Endothelial cell of umbilical vein (primary cell): ENCODE measurements around the gene ANKRD62. TPM values are rescaled to one million over a fixed set of nuclear protein-coding genes. Genes with fewer than 3 reads are reported as not detected.

Source experiments
- BruUV-seq: library from RNA; stranded (reverse); fragments of 400-500 nt; replicated peaks from 2 replicates; lab custom pipeline; 2021; lab: Mats Ljungman, UMichigan
- CTCF ChIA-PET: fragments of 300-600, 350-600 bp; sonication (Branson Sonifier 250); formaldehyde crosslinking; loops from one replicate; lab custom pipeline; 2021; ENCODE audit warnings: antibody characterized with exemption, inconsistent platforms; lab: Charles Lee
- POLR2A ChIA-PET: fragments of 300-600, 350-600 bp; sonication (Branson Sonifier 250); formaldehyde crosslinking; loops from one replicate; lab custom pipeline; 2021; ENCODE audit warnings: antibody characterized with exemption, inconsistent platforms; lab: Charles Lee
- DNase-seq: peaks from one replicate; pipeline ENCODE4 v3.0.0-alpha.2; 2011; ENCODE audit warnings: low read depth, low spot score
- FAIRE-seq: peaks from 2 replicates; lab custom pipeline; 2011; peaks lifted over from hg19 to GRCh38; lab: Jason Lieb, UNC
- H2AFZ ChIP-seq: 2 replicates; pipeline ENCODE4 v1.6.0; 2012; ENCODE audit warnings: low read depth, low read length, control low read depth, inconsistent platforms
- H3K27ac ChIP-seq: 2 replicates; pipeline ENCODE4 v1.5.1; 2011; ENCODE audit warnings: low read depth, mild to moderate bottlenecking, control low read depth, low read length, moderate library complexity; ENCODE audit not compliant: insufficient read depth
- H3K27me3 ChIP-seq, 2 experiments: 2 replicates each; pipeline versions ENCODE4 v1.6.0 to v1.6.1; 2011; ENCODE audit warnings: low read length in 2 of 2, mixed read lengths in 1 of 2; ENCODE audit not compliant: control insufficient read depth in 2 of 2, insufficient read depth in 2 of 2
- H3K36me3 ChIP-seq, 2 experiments: 2 replicates in 1 of 2; 3 replicates in 1 of 2; pipeline ENCODE4 v1.5.1; 2011; ENCODE audit warnings: low read length in 2 of 2, mild to moderate bottlenecking in 1 of 2, moderate library complexity in 1 of 2; ENCODE audit not compliant: control insufficient read depth in 2 of 2, insufficient read depth in 2 of 2; ENCODE audit errors: extremely low read depth in 1 of 2
- H3K4me1 ChIP-seq: 3 replicates; pipeline ENCODE4 v1.5.1; 2011; ENCODE audit warnings: mild to moderate bottlenecking, low read length; ENCODE audit not compliant: control insufficient read depth, insufficient read depth; ENCODE audit errors: extremely low read depth
- H3K4me2 ChIP-seq: 2 replicates; pipeline ENCODE4 v1.6.1; 2011; ENCODE audit warnings: low read length, control low read depth, mixed read lengths; ENCODE audit not compliant: insufficient read depth
- H3K4me3 ChIP-seq, 3 experiments: fragments of 200-600 bp in 1 of 3; sonication (generic), shearing (Covaris generic) in 1 of 3; replicated peaks in 1 of 3; 2 replicates each; pipeline ENCODE4 v1.5.1; 2011 to 2016; ENCODE audit warnings: control low read depth in 3 of 3, low read length in 3 of 3, mild to moderate bottlenecking in 2 of 3, inconsistent platforms in 1 of 3, low read depth in 1 of 3, moderate library complexity in 1 of 3; ENCODE audit not compliant: insufficient read depth in 1 of 3
- H3K79me2 ChIP-seq: 2 replicates; pipeline ENCODE4 v1.6.0; 2012; ENCODE audit warnings: low read length, inconsistent platforms; ENCODE audit not compliant: control insufficient read depth, insufficient read depth
- H3K9ac ChIP-seq: replicated peaks from 2 replicates; pipeline ENCODE3; 2011; ENCODE audit warnings: low read length, control low read depth; ENCODE audit not compliant: insufficient read depth; ENCODE audit errors: extremely low read depth
- H3K9me1 ChIP-seq: replicated peaks from 3 replicates; pipeline ENCODE4 v1.6.0; 2011; ENCODE audit warnings: mild to moderate bottlenecking, low read length; ENCODE audit not compliant: control insufficient read depth, insufficient read depth; ENCODE audit errors: extremely low read depth
- H3K9me3 ChIP-seq: replicated peaks from 2 replicates; pipeline ENCODE4 v1.5.1; 2012; ENCODE audit warnings: low read length, inconsistent platforms; ENCODE audit not compliant: control insufficient read depth, insufficient read depth
- H4K20me1 ChIP-seq: replicated peaks from 2 replicates; pipeline ENCODE3; 2011; ENCODE audit warnings: mild to moderate bottlenecking, low read length; ENCODE audit not compliant: control insufficient read depth, insufficient read depth; ENCODE audit errors: extremely low read depth
- CTCF ChIP-seq, 2 donors: IDR thresholded peaks; 1 replicate in 1 of 2; 2 replicates in 1 of 2; pipeline ENCODE4 v1.5.1; 2011; ENCODE audit warnings: low read length in 2 of 2, mild to moderate bottlenecking in 2 of 2, moderate library complexity in 2 of 2, control low read depth in 1 of 2, inconsistent platforms in 1 of 2, low read depth in 1 of 2; ENCODE audit not compliant: insufficient read depth in 1 of 2; ENCODE audit errors: extremely low read depth in 1 of 2
- EZH2 ChIP-seq: IDR thresholded peaks from 2 replicates; pipeline ENCODE4 v1.6.1; 2012; ENCODE audit warnings: borderline replicate concordance, low read depth, mild to moderate bottlenecking, moderate library complexity, low read length, inconsistent platforms; ENCODE audit not compliant: severe bottlenecking
- FOS ChIP-seq: IDR thresholded peaks from 2 replicates; pipeline ENCODE4 v1.6.1; 2011; ENCODE audit warnings: mild to moderate bottlenecking, low read length, moderate library complexity, borderline replicate concordance; ENCODE audit not compliant: insufficient read depth
- GATA2 ChIP-seq: IDR thresholded peaks from 2 replicates; pipeline ENCODE4 v1.7.0; 2011; ENCODE audit warnings: low read depth, mild to moderate bottlenecking, moderate library complexity, mixed read lengths, low read length; ENCODE audit not compliant: insufficient read length, insufficient read depth
- JUN ChIP-seq: IDR thresholded peaks from 2 replicates; pipeline ENCODE4 v1.6.1; 2011; ENCODE audit warnings: borderline replicate concordance, low read depth; ENCODE audit not compliant: insufficient read length, insufficient read depth
- MAX ChIP-seq: IDR thresholded peaks from 2 replicates; pipeline ENCODE4 v1.6.1; 2011; ENCODE audit not compliant: insufficient read depth, insufficient read length
- MYC ChIP-seq: IDR thresholded peaks from one replicate; pipeline ENCODE4 v1.6.1; 2011; ENCODE audit warnings: mild to moderate bottlenecking, low read depth, low read length
- POLR2A ChIP-seq: IDR thresholded peaks from 2 replicates; pipeline ENCODE4 v1.6.1; 2012; ENCODE audit warnings: low read depth, mild to moderate bottlenecking, control low read depth, low read length
- POLR2AphosphoS5 ChIP-seq: IDR thresholded peaks from 2 replicates; pipeline ENCODE4 v1.6.1; 2012; ENCODE audit warnings: low read depth, mild to moderate bottlenecking, control low read depth, low read length, moderate library complexity; ENCODE audit not compliant: insufficient read depth
- dilution Hi-C: fragments of 300-500 bp; cut with MboI; formaldehyde crosslinking; loops from one replicate; pipeline ENCODE4 v1.15.0; 2019; ENCODE audit warnings: low sequenced_read_pairs; ENCODE audit not compliant: extremely low pct_ligation_motif_present
- intact Hi-C: fragments of 100-400 bp; cut with micrococcal nuclease; formaldehyde crosslinking; loops from one replicate; pipeline ENCODE4 v1.10.0; 2022
- polyA plus RNA-seq, 4 experiments: library from polyadenylated mRNA; depleted of rRNA in 3 of 4; stranded (reverse) in 3 of 4; unstranded in 1 of 4; fragments of >200 nt; gene quantifications; 2 replicates each; pipeline versions ENCODE4 v1.2.1 to v1.2.3, GENCODE V29; 2011 to 2012; ENCODE audit warnings: missing spikeins in 1 of 4
- total RNA-seq: library from RNA; stranded (reverse); gene quantifications from 2 replicates; pipeline ENCODE4 v1.2.3, GENCODE V29; 2021

The ANKRD62 gene
- total and polyA plus RNA-seq, 2 donors (not counting 3 experiments of a cell fraction or from before 2014, with no cell fraction given), result not detected

GRCh38 chr18:12048010-12048826 lies 45.4 kb upstream of the ANKRD62 start:
- Histone ChIP-seq H4K20me1 (no peaks in the 10 kb centered on the region), H2AFZ (no peak overlapping the region), H3K36me3 (no peaks in the 10 kb centered on the region), H3K27ac (no peak overlapping the region), H3K9me3 (no peaks in the 10 kb centered on the region), H3K79me2 (no peaks in the 10 kb centered on the region), H3K4me3 (no peak overlapping the region), H3K9me1 (no peaks in the 10 kb centered on the region), H3K27me3 (peaks cover 6 to 15% of the 10 kb centered on the region in 2 experiments), H3K9ac (no peak overlapping the region), H3K4me2 (no peak overlapping the region), H3K4me1 (no peaks in the 10 kb centered on the region)
- POLR2A ChIA-PET, result interaction anchor here (0.6 kb wide), 1 partner anchor 250 kb away, joined by 3 read pairs; no protein-coding TSS in a partner anchor
- no peak for DNase-seq
- FAIRE-seq, result no peak
- intact Hi-C loops (no loop called here), dilution Hi-C loops (no loop called here)
- CTCF ChIA-PET, result interaction anchor here (0.6 kb wide), 1 partner anchor 221 kb away, joined by 4 read pairs; no protein-coding TSS in a partner anchor
- no TSS peak for BruUV-seq
- TF ChIP-seq GATA2 (no peak), POLR2AphosphoS5 (no peak), CTCF (IDR thresholded peaks at IDR 0.05; ENCODE audit: extremely low read depth in 1 of 2, insufficient read depth in 1 of 2, low read depth in 1 of 2, low read length in 2 of 2) (no peak), JUN (no peak), EZH2 (no peak), POLR2A (no peak), MYC (no peak), FOS (no peak), MAX (no peak)
